Endodermal cell (in vitro differentiated cells): Measurements from ENCODE around the gene CDH26. TPM values are rescaled to one million over a fixed set of nuclear protein-coding genes. Genes with fewer than 3 reads are reported as not detected.
"Not testable (repeated sequence)": the region's sequence is repeated elsewhere in the genome, so short reads cannot be mapped to it uniquely, and the experiment has no call there.

Source experiments
- DNase-seq: peaks from one replicate; pipeline ENCODE4 v3.0.0-alpha.2; 2017
- H3K27ac ChIP-seq: 2 replicates; pipeline ENCODE4 v1.5.1; 2013; ENCODE audit warnings: mild to moderate bottlenecking, low read depth, low read length, moderate library complexity
- H3K27me3 ChIP-seq: 2 replicates; pipeline ENCODE4 v1.6.1; 2013; ENCODE audit warnings: mild to moderate bottlenecking, low read length, moderate library complexity; ENCODE audit not compliant: insufficient read depth, control insufficient read depth, poor library complexity, severe bottlenecking
- H3K36me3 ChIP-seq: 2 replicates; pipeline ENCODE4 v1.7.0; 2013; ENCODE audit warnings: mild to moderate bottlenecking, low read length, moderate library complexity; ENCODE audit not compliant: control insufficient read depth, insufficient read depth
- H3K4me1 ChIP-seq: one replicate; pipeline ENCODE4 v1.7.0; 2013; ENCODE audit warnings: low read length; ENCODE audit not compliant: control insufficient read depth, insufficient read depth
- H3K4me3 ChIP-seq: 2 replicates; pipeline ENCODE4 v1.5.1; 2013; ENCODE audit warnings: mild to moderate bottlenecking, low read length, moderate library complexity
- H3K9ac ChIP-seq: 2 replicates; pipeline ENCODE4 v1.6.1; 2013; ENCODE audit warnings: mild to moderate bottlenecking, low read length, moderate library complexity; ENCODE audit not compliant: poor library complexity, severe bottlenecking; ENCODE audit errors: extremely low read depth
- H3K9me3 ChIP-seq: 2 replicates; pipeline ENCODE4 v1.6.1; 2013; ENCODE audit warnings: mild to moderate bottlenecking, low read length, moderate library complexity; ENCODE audit not compliant: control insufficient read depth
- H3K27ac Mint-ChIP-seq: 2 replicates; pipeline ENCODE4 v1.8.0; 2020; ENCODE audit warnings: mixed read lengths
- H3K27me3 Mint-ChIP-seq: 2 replicates; pipeline ENCODE4 v1.8.0; 2021; ENCODE audit warnings: mild to moderate bottlenecking, mixed read lengths; ENCODE audit not compliant: insufficient read depth
- H3K36me3 Mint-ChIP-seq: 2 replicates; pipeline ENCODE4 v1.8.0; 2020; ENCODE audit warnings: low read depth, mixed read lengths
- H3K4me1 Mint-ChIP-seq: 2 replicates; pipeline ENCODE4 v1.8.0; 2020; ENCODE audit warnings: mixed read lengths
- H3K4me3 Mint-ChIP-seq: 2 replicates; pipeline ENCODE4 v1.8.0; 2020; ENCODE audit warnings: mild to moderate bottlenecking, moderate library complexity, mixed read lengths
- H3K9me3 Mint-ChIP-seq: 2 replicates; pipeline ENCODE4 v1.8.0; 2020; ENCODE audit warnings: mild to moderate bottlenecking, mixed read lengths
- WGBS, 2 experiments: methylation state at CpG; one replicate each; pipeline versions ENCODE4 v1.1.5 to v1.1.7; 2013; ENCODE audit warnings: missing lambda C conversion rate in 2 of 2, mixed read lengths in 1 of 2; ENCODE audit not compliant: insufficient coverage in 1 of 2, insufficient read length in 1 of 2; 5-methylcytosine and 5-hydroxymethylcytosine counted together
- total RNA-seq, 2 donors: library from RNA; stranded (reverse); fragmentation: NEBNext Ultra II Directional in 1 of 2; extraction: Animal tissue kit (Norgen Biotek cat#: 25700) in 1 of 2; gene quantifications; 2 replicates in 1 of 2; 3 replicates in 1 of 2; pipeline ENCODE4 v1.2.1, GENCODE V29; 2021
- TF ChIP-seq, protein P1 (sequence below): fragments of 200-600 bp; sonication (generic); conservative IDR thresholded peaks from 2 replicates; pipeline ENCODE4 v1.5.0; 2021; ENCODE audit warnings: antibody characterized with exemption, mild to moderate bottlenecking

Gene CDH26
- total RNA-seq, 2 donors from 2014 or later: 0.97 to 2.0 TPM

DNA sequence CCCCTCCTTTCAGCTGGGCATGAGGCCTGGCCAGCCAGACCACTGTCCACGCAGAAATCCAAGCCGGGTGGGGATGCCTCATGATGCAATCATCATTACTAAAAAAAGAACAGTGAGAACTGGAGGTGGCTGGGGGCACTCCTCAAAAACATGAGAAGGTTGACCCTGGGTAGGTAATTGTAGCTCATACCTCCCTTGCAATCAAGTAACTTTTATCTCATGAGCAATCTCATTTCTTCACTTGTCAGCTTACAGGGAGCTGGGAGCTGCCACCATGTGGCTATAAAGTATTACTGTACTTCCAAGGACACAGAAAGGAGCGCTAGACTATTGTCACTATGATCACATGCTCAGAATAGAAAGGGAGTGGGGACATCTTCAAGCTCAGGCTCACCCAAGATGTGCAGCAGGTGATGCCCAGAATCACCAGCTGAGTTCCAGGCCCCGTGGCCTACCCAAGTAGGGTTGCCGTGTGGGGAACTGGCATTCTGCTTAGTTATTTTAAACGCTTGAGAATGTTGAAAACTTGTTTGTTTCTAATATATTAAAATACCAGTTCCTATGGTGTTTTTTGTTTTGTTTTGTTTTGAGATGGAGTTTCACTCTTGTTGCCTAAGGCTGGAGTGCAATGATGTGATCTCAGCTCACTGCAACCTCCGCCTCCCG lies 3.0 kb upstream of the CDH26 start:
- Histone ChIP-seq H3K4me1 (peaks cover 4% of the 10 kb centered on the region), H3K9me3 (no peaks in the 10 kb centered on the region), H3K36me3 (no peaks in the 10 kb centered on the region), H3K4me3 (no peak overlapping the region), H3K27me3 (peaks cover 41% of the 10 kb centered on the region), H3K9ac (no peak overlapping the region), H3K27ac (no peak overlapping the region)
- peaks cover 15% of the 10 kb centered on the region for H3K4me1 Mint-ChIP-seq
- peak; percentile 48 for DNase-seq
- no peaks in the 10 kb centered on the region for H3K9me3 Mint-ChIP-seq
- H3K27ac Mint-ChIP-seq: no peak overlapping the region
- no peak overlapping the region for H3K4me3 Mint-ChIP-seq
- TF ChIP-seq, protein P1, sequence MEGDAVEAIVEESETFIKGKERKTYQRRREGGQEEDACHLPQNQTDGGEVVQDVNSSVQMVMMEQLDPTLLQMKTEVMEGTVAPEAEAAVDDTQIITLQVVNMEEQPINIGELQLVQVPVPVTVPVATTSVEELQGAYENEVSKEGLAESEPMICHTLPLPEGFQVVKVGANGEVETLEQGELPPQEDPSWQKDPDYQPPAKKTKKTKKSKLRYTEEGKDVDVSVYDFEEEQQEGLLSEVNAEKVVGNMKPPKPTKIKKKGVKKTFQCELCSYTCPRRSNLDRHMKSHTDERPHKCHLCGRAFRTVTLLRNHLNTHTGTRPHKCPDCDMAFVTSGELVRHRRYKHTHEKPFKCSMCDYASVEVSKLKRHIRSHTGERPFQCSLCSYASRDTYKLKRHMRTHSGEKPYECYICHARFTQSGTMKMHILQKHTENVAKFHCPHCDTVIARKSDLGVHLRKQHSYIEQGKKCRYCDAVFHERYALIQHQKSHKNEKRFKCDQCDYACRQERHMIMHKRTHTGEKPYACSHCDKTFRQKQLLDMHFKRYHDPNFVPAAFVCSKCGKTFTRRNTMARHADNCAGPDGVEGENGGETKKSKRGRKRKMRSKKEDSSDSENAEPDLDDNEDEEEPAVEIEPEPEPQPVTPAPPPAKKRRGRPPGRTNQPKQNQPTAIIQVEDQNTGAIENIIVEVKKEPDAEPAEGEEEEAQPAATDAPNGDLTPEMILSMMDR: peak; percentile 68
- H3K27me3 Mint-ChIP-seq: peaks cover 62% of the 10 kb centered on the region
- H3K36me3 Mint-ChIP-seq: no peaks in the 10 kb centered on the region
- 84 to 94% methylated on average over 5 to 7 of the region's 8 CpGs for WGBS, 2 experiments

DNA sequence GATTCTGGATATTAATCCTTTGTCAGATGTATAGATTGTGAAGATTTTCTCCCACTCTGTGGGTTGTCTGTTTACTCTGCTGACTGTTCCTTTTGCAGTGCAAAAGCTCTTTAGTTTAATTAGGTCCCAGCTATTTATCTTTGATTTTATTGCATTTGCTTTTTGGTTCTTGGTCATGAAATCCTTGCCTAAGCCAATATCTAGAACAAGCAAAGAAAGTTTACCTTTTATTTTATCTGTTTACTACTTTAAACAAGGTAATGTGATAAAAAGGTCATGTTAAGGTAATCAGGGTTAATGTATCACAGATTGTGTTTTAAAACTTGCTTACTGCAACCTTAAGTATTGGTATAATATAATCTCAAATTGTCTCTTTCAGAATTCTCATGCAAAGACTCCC lies 655 bp upstream of the CDH26 start:
- H3K27ac Mint-ChIP-seq, H3K4me1 ChIP-seq, DNase-seq, H3K4me3 ChIP-seq, H3K9me3 ChIP-seq, H3K36me3 Mint-ChIP-seq, H3K9ac ChIP-seq, H3K36me3 ChIP-seq, H3K9me3 Mint-ChIP-seq, H3K4me3 Mint-ChIP-seq, H3K27ac ChIP-seq: not testable (repeated sequence)
- peaks cover 76% of the 10 kb centered on the region for H3K27me3 Mint-ChIP-seq
- peaks cover 64% of the 10 kb centered on the region for H3K27me3 ChIP-seq
- H3K4me1 Mint-ChIP-seq: peaks cover 15% of the 10 kb centered on the region

DNA sequence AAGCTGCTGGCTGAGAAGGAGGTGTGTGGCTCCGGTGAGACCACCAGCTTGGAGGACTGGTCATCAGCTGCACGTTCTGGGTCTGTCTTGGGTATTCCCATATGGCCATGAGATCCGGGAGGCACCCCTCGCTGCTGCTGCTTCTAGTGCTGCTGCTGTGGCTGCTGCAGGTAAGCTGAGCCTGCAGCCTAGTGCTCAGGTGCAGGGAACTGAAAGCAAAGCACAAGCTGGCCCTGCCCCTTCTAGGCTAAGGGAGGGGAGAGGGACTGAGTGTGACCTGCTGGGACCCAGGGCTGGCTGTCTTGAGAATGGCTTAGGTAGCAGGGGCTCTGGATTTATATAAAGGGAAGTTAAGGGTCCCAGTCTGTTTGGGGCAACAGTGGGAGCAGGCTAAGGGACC lies 403 bp downstream of the CDH26 start:
- H3K9me3 Mint-ChIP-seq: no peaks in the 10 kb centered on the region
- no peaks in the 10 kb centered on the region for H3K36me3 Mint-ChIP-seq
- peaks cover 15% of the 10 kb centered on the region for H3K4me1 Mint-ChIP-seq
- H3K4me3 Mint-ChIP-seq: no peak overlapping the region
- Histone ChIP-seq H3K27ac (no peak overlapping the region), H3K4me3 (no peak overlapping the region), H3K9ac (no peak overlapping the region), H3K36me3 (no peaks in the 10 kb centered on the region), H3K9me3 (no peaks in the 10 kb centered on the region), H3K27me3 (peaks cover 68% of the 10 kb centered on the region), H3K4me1 (peaks cover 4% of the 10 kb centered on the region)
- peak; percentile 75 for DNase-seq
- H3K27me3 Mint-ChIP-seq: peaks cover 80% of the 10 kb centered on the region
- 84 to 100% methylated on average over 2 to 4 of the region's 4 CpGs for WGBS, 2 experiments
- no peak overlapping the region for H3K27ac Mint-ChIP-seq
- TF ChIP-seq, protein P1: no peak

DNA sequence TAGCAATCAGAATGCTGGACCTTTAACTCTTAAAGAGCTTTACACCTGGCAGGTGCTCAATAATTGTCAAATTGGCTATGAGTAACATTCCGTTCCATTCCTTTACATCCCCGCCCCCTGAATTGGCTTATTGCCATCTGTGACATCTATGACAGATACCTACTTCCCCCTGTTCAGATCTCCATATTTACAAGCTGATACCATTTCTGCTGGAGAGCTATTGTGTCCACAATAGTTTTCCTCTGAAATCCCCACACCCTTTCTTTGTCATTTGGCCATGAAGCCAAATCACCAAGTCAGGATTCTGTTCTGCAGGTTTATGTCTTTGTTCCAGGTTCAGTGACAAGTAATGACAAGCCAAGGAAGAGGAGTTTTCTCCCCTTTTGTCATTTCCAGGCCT lies 3.2 kb downstream of the CDH26 start:
- no peaks in the 10 kb centered on the region for H3K36me3 Mint-ChIP-seq
- Histone ChIP-seq H3K9ac (no peak overlapping the region), H3K9me3 (no peaks in the 10 kb centered on the region), H3K4me1 (peaks cover 4% of the 10 kb centered on the region), H3K27me3 (peaks cover 50% of the 10 kb centered on the region), H3K36me3 (no peaks in the 10 kb centered on the region), H3K4me3 (no peak overlapping the region), H3K27ac (no peak overlapping the region)
- H3K4me1 Mint-ChIP-seq: peaks cover 15% of the 10 kb centered on the region
- 93 to 94% methylated on average over 2 of the region's 2 CpGs for WGBS, 2 experiments
- peaks cover 61% of the 10 kb centered on the region for H3K27me3 Mint-ChIP-seq
- H3K27ac Mint-ChIP-seq: no peak overlapping the region
- TF ChIP-seq, protein P1: no peak
- no peak overlapping the region for H3K4me3 Mint-ChIP-seq
- no peaks in the 10 kb centered on the region for H3K9me3 Mint-ChIP-seq
- no peak for DNase-seq
